Measurements from ENCODE around the gene MRPL40. TPM values are rescaled to one million over a fixed set of nuclear protein-coding genes. Genes with fewer than 3 reads are reported as not detected.

Gene MRPL40
- total RNA-seq, 8 experiments from 2014 or later, result 30.3 to 86.6 (median 43.8) TPM

- ATAC-seq (replicated peaks in 6 of 8), result no peak
- 100% methylated on average over 1 of the region's 1 CpG; no CpG with 5 or more reads in 8 of the 10 experiments for WGBS, 10 experiments
- in situ Hi-C loops (cut with MboI; ENCODE audit: low pct_unique_long_range_greater_than_20kb in 2 of 9, low sequenced_read_pairs in 9 of 9, unreplicated experiment in 9 of 9), result no loop called here
These were observed 20.7 kb upstream of the MRPL40 start for GRCh38 chr22:19411690-19412045.

GRCh38 chr22:19412478-19412877, 19.9 kb upstream of the MRPL40 start:
- Histone ChIP-seq H3K27ac (peak overlapping the region in 1 of 2 donors; percentile 45), H3K4me1 (replicated peaks in 1 of 2) (peaks cover 0 to 8% of the 10 kb centered on the region in 2 donors), H3K4me3 (no peak overlapping the region)
- WGBS, 10 experiments, result 75 to 100% (median 93%) methylated on average over 2 to 4 of the region's 4 CpGs; no CpG with 5 or more reads in 2 of the 10 experiments
- ATAC-seq (replicated peaks in 6 of 8), result peak in 5 of 8 experiments; percentile 43 to 87 (median 85)
- in situ Hi-C loops (cut with MboI; ENCODE audit: low pct_unique_long_range_greater_than_20kb in 2 of 9, low sequenced_read_pairs in 9 of 9, unreplicated experiment in 9 of 9), result no loop called here

More at GRCh38 chr22:19411690-19412045, 20.7 kb upstream of the MRPL40 start:
- H3K27ac ChIP-seq, result no peak overlapping the region
- no peak overlapping the region for H3K4me3 ChIP-seq
- H3K4me1 ChIP-seq (replicated peaks in 1 of 2), result peaks cover 0 to 8% of the 10 kb centered on the region in 2 donors

- Histone ChIP-seq H3K27ac (peak overlapping the region; percentile 45 to 49), H3K4me3 (no peak overlapping the region), H3K4me1 (replicated peaks in 1 of 2) (peaks cover 0 to 8% of the 10 kb centered on the region in 2 donors)
- in situ Hi-C loops (cut with MboI; ENCODE audit: low pct_unique_long_range_greater_than_20kb in 2 of 9, low sequenced_read_pairs in 9 of 9, unreplicated experiment in 9 of 9), result no loop called here
- peak in 4 of 8 experiments; percentile 38 to 85 (median 80) for ATAC-seq (replicated peaks in 6 of 8)
- WGBS, 10 experiments, result 60 to 100% (median 92%) methylated on average over 1 to 4 of the region's 4 CpGs; no CpG with 5 or more reads in 4 of the 10 experiments
These were observed 19.4 kb upstream of the MRPL40 start for GRCh38 chr22:19412923-19413322.

- no peak for ATAC-seq (replicated peaks in 6 of 8)
- in situ Hi-C loops (cut with MboI; ENCODE audit: low pct_unique_long_range_greater_than_20kb in 2 of 9, low sequenced_read_pairs in 9 of 9, unreplicated experiment in 9 of 9), result no loop called here
- H3K27ac ChIP-seq, result peak overlapping the region in 1 of 2 donors; percentile 48
- no peaks in the 10 kb centered on the region for H3K4me1 ChIP-seq (replicated peaks in 1 of 2)
- no peak overlapping the region for H3K4me3 ChIP-seq
- 67 to 100% (median 82%) methylated on average over 1 to 4 of the region's 5 CpGs; no CpG with 5 or more reads in 6 of the 10 experiments for WGBS, 10 experiments
These were observed 13.3 kb upstream of the MRPL40 start for GRCh38 chr22:19419086-19419463.

- no peak for ATAC-seq (replicated peaks in 6 of 8)
- in situ Hi-C loops (cut with MboI; ENCODE audit: low pct_unique_long_range_greater_than_20kb in 2 of 9, low sequenced_read_pairs in 9 of 9, unreplicated experiment in 9 of 9), result no loop called here
- WGBS, 10 experiments, result 40 to 100% (median 94%) methylated on average over 1 to 4 of the region's 5 CpGs; no CpG with 5 or more reads in 2 of the 10 experiments
- Histone ChIP-seq H3K4me3 (no peak overlapping the region), H3K4me1 (replicated peaks in 1 of 2) (no peaks in the 10 kb centered on the region), H3K27ac (peak overlapping the region in 1 of 2 donors; percentile 48)
These were observed 12.7 kb upstream of the MRPL40 start for GRCh38 chr22:19419464-19420178.

GRCh38 chr22:19420321-19420720, 12.0 kb upstream of the MRPL40 start:
- no peak for ATAC-seq (replicated peaks in 6 of 8)
- Histone ChIP-seq H3K4me1 (replicated peaks in 1 of 2) (no peaks in the 10 kb centered on the region), H3K4me3 (no peak overlapping the region), H3K27ac (no peak overlapping the region)
- 90 to 98% (median 93%) methylated on average over 2 to 6 of the region's 6 CpGs; no CpG with 5 or more reads in 1 of the 10 experiments for WGBS, 10 experiments
- in situ Hi-C loops (cut with MboI; ENCODE audit: low pct_unique_long_range_greater_than_20kb in 2 of 9, low sequenced_read_pairs in 9 of 9, unreplicated experiment in 9 of 9), result no loop called here

- WGBS, 10 experiments, result 50 to 100% (median 90%) methylated on average over 1 to 10 of the region's 11 CpGs
- H3K27ac ChIP-seq, result peak overlapping the region in 1 of 2 donors; percentile 23
- in situ Hi-C loops (cut with MboI; ENCODE audit: low pct_unique_long_range_greater_than_20kb in 2 of 9, low sequenced_read_pairs in 9 of 9, unreplicated experiment in 9 of 9), result no loop called here
These were observed 9.7 kb upstream of the MRPL40 start for GRCh38 chr22:19422440-19423301.

GRCh38 chr22:19424186-19424500, 8.2 kb upstream of the MRPL40 start:
- in situ Hi-C loops (cut with MboI; ENCODE audit: low pct_unique_long_range_greater_than_20kb in 2 of 9, low sequenced_read_pairs in 9 of 9, unreplicated experiment in 9 of 9), result no loop called here
- Histone ChIP-seq H3K4me3 (no peak overlapping the region), H3K4me1 (replicated peaks in 1 of 2) (no peaks in the 10 kb centered on the region), H3K27ac (no peak overlapping the region)
- WGBS, 10 experiments, result 60 to 100% (median 88%) methylated on average over 1 to 3 of the region's 3 CpGs; no CpG with 5 or more reads in 3 of the 10 experiments
- ATAC-seq (replicated peaks in 6 of 8), result no peak

More at GRCh38 chr22:19422440-19423301, 9.7 kb upstream of the MRPL40 start:
- ATAC-seq (replicated peaks in 6 of 8), result peak in 3 of 8 experiments; percentile 42 to 74 (median 60)
- H3K4me1 ChIP-seq (replicated peaks in 1 of 2), result no peaks in the 10 kb centered on the region
- H3K4me3 ChIP-seq, result no peak overlapping the region

- WGBS, 10 experiments, result 0 to 100% (median 39%) methylated on average over 1 to 7 of the region's 12 CpGs
- ATAC-seq (replicated peaks in 6 of 8), result no peak
- Histone ChIP-seq H3K27ac (peak overlapping the region; percentile 92 to 93), H3K4me1 (replicated peaks in 1 of 2) (peaks cover 13% of the 10 kb centered on the region in 2 donors), H3K4me3 (peak overlapping the region; percentile 58 to 80 (median 64))
- in situ Hi-C loops (cut with MboI; ENCODE audit: low pct_unique_long_range_greater_than_20kb in 2 of 9, low sequenced_read_pairs in 9 of 9, unreplicated experiment in 9 of 9), result loop anchor here in 1 of 9 experiments (25.0 kb wide), 2 partner anchors 93 to 243 kb away; partner anchors contain the start of gene SLC25A1
These were observed 2.1 kb upstream of the MRPL40 start for GRCh38 chr22:19429950-19430889.

GRCh38 chr22:19430890-19431541, 1.3 kb upstream of the MRPL40 start:
- Histone ChIP-seq H3K4me3 (peak overlapping the region; percentile 58 to 80 (median 64)), H3K27ac (peak overlapping the region; percentile 92 to 93), H3K4me1 (replicated peaks in 1 of 2) (peaks cover 13% of the 10 kb centered on the region in 2 donors)
- 0% methylated on average over 1 to 7 of the region's 53 CpGs; no CpG with 5 or more reads in 4 of the 10 experiments for WGBS, 10 experiments
- peak in 2 of 8 experiments; percentile 0 to 1 for ATAC-seq (replicated peaks in 6 of 8)
- in situ Hi-C loops (cut with MboI; ENCODE audit: low pct_unique_long_range_greater_than_20kb in 2 of 9, low sequenced_read_pairs in 9 of 9, unreplicated experiment in 9 of 9), result loop anchor here in 1 of 9 experiments (25.0 kb wide), 2 partner anchors 94 to 244 kb away; partner anchors contain the start of gene SLC25A1

GRCh38 chr22:19431649-19432132, 654 bp upstream of the MRPL40 start, which contains the start of gene HIRA:
Gene HIRA (minus strand): TSS chr22:19431733. CDS start chr22:19431476, 257 bp downstream.
- in situ Hi-C loops (cut with MboI; ENCODE audit: low pct_unique_long_range_greater_than_20kb in 2 of 9, low sequenced_read_pairs in 9 of 9, unreplicated experiment in 9 of 9), result loop anchor here in 1 of 9 experiments (25.0 kb wide), 2 partner anchors 94 to 244 kb away; partner anchors contain the start of gene SLC25A1
- peak within 1 kb of the TSS; percentile 58 to 80 (median 64) for H3K4me3 ChIP-seq
- peak; percentile 32 to 69 (median 60) for ATAC-seq (replicated peaks in 6 of 8)
- 0% methylated on average over 2 to 5 of the region's 66 CpGs; no CpG with 5 or more reads in 8 of the 10 experiments for WGBS, 10 experiments
- peak within 1 kb of the TSS; percentile 92 to 93 for H3K27ac ChIP-seq
- peaks cover 13% of the 10 kb centered on the region in 2 donors for H3K4me1 ChIP-seq (replicated peaks in 1 of 2)

All from motor neuron (in vitro differentiated cells).